Esophagus muscularis mucosa (tissue), 4 donors: ENCODE measurements around the gene LDB1. TPM values are rescaled to one million over a fixed set of nuclear protein-coding genes. Genes with fewer than 3 reads are reported as not detected.

Source experiments
- DNase-seq: peaks from one replicate; pipeline ENCODE4 v3.0.0-alpha.2; 2017; ENCODE audit errors: extremely low spot score
- H3K27ac ChIP-seq, 4 donors: fragments of 200-600 bp; sonication (generic); replicated peaks in 1 of 4; 1 replicate in 3 of 4; 2 replicates in 1 of 4; pipeline ENCODE4 v1.5.1; 2016 to 2019; ENCODE audit warnings: mild to moderate bottlenecking in 1 of 4
- H3K27me3 ChIP-seq, 4 donors: fragments of 200-600 bp; sonication (generic); one replicate each; pipeline versions ENCODE4 v1.5.1 to v1.6.0; 2016 to 2019
- H3K36me3 ChIP-seq, 4 donors: fragments of 200-600 bp; sonication (generic); one replicate each; pipeline ENCODE4 v1.5.1; 2016 to 2019
- H3K4me1 ChIP-seq, 4 donors: fragments of 200-600 bp; sonication (generic); one replicate each; pipeline ENCODE4 v1.5.1; 2016 to 2019
- H3K4me3 ChIP-seq, 4 donors: fragments of 200-600 bp; sonication (generic); 1 replicate in 2 of 4; 2 replicates in 2 of 4; pipeline ENCODE4 v1.5.1; 2016 to 2019; ENCODE audit warnings: mild to moderate bottlenecking in 4 of 4, moderate library complexity in 1 of 4
- H3K9me3 ChIP-seq, 4 donors: fragments of 200-600 bp; sonication (generic); 1 replicate in 3 of 4; 2 replicates in 1 of 4; pipeline ENCODE4 v1.5.1; 2016 to 2019
- CTCF ChIP-seq, 3 experiments: fragments of 200-600 bp in 2 of 3; fragments of 450-650 bp in 1 of 3; sonication (generic) in 2 of 3; IDR thresholded peaks; one replicate each; pipeline ENCODE4 v1.5.1; 2017 to 2019; ENCODE audit warnings: antibody characterized with exemption in 3 of 3, mild to moderate bottlenecking in 2 of 3, moderate library complexity in 1 of 3
- EP300 ChIP-seq: sonication (generic); formaldehyde crosslinking; IDR thresholded peaks from one replicate; pipeline ENCODE4 v1.6.1; 2017; ENCODE audit warnings: antibody characterized with exemption
- POLR2A ChIP-seq: fragments of 450-650 bp; IDR thresholded peaks from one replicate; pipeline ENCODE4 v1.6.1; 2017; ENCODE audit warnings: antibody characterized with exemption, moderate library complexity, mild to moderate bottlenecking, low read depth
- POLR2AphosphoS5 ChIP-seq, 2 donors: sonication (generic); formaldehyde crosslinking; IDR thresholded peaks; one replicate each; pipeline ENCODE4 v1.6.1; 2017; ENCODE audit warnings: antibody characterized with exemption in 2 of 2
- WGBS: methylation state at CpG from one replicate; pipeline ENCODE4 v1.1.5; 2018; 5-methylcytosine and 5-hydroxymethylcytosine counted together
- intact Hi-C: fragments of 100-400 bp; cut with DNase I; formaldehyde crosslinking; loops from one replicate; pipeline ENCODE4 v1.15.1; 2023
- total RNA-seq, 4 donors: library from RNA; depleted of rRNA; stranded (reverse); fragments of >200 nt; gene quantifications; one replicate each; pipeline versions ENCODE4 v1.1.0 to v1.2.1, GENCODE V29; 2016

Gene LDB1
- total RNA-seq, 4 donors from 2014 or later: 59.4 to 79.7 (median 65.6) TPM

DNA sequence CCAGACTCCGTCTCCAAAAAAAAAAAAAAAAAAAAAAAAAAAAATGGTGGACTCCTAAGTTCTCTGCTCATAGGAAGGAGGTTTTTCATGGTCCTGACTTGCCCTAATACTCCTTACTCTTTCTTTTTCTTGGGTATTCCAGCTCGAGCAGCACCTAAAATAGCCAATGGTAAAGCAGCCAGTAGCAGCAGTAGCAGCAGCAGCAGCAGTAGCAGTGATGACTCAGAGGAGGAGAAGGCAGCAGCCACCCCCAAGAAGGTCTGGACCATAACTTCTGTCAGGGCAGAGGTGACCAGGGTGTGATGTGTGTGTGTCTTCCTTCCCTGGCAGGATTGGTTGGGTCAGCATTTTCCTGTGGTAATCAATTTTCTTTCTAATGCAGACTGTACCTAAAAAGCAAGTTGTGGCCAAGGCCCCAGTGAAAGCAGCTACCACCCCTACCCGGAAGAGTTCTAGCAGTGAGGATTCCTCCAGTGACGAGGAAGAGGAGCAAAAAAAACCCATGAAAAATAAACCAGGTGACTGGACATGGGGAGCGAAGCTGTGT is 39.0 kb upstream of the LDB1 start:
- H3K27ac ChIP-seq: no peak overlapping the region
- H3K4me3 ChIP-seq: no peak overlapping the region
- peaks cover under 1 to 12% (median 5%) of the 10 kb centered on the region in 4 donors for H3K4me1 ChIP-seq
- TF ChIP-seq EP300: no peak
- TF ChIP-seq POLR2A: no peak
- no peak for TF ChIP-seq CTCF (IDR thresholded peaks at IDR 0.05)
- no peak for TF ChIP-seq POLR2AphosphoS5 (IDR thresholded peaks at IDR 0.05)
- DNase-seq: no peak
- WGBS: 93% methylated on average over 5 of the region's 5 CpGs
- no peaks in the 10 kb centered on the region for H3K9me3 ChIP-seq
- peaks cover 67 to 98% (median 92%) of the 10 kb centered on the region in 4 donors for H3K36me3 ChIP-seq
- intact Hi-C loops: loop anchor here (10.0 kb wide), 1 partner anchor 346 kb away; the partner anchor contains the start of genes ACTR1A and SUFU
- H3K27me3 ChIP-seq: no peaks in the 10 kb centered on the region

GRCh38 chr10:102157224-102157623 is 37.1 kb upstream of the LDB1 start:
- no peak for DNase-seq
- WGBS: 86% methylated on average over 3 of the region's 3 CpGs
- peaks cover 16 to 25% (median 21%) of the 10 kb centered on the region in 4 donors for H3K4me1 ChIP-seq
- H3K27ac ChIP-seq: no peak overlapping the region
- H3K36me3 ChIP-seq: peaks cover 50 to 79% (median 73%) of the 10 kb centered on the region in 4 donors
- no peaks in the 10 kb centered on the region for H3K9me3 ChIP-seq
- H3K27me3 ChIP-seq: no peaks in the 10 kb centered on the region
- H3K4me3 ChIP-seq: no peak overlapping the region
- intact Hi-C loops: loop anchor here (10.0 kb wide), 1 partner anchor 348 kb away; the partner anchor contains the start of genes ACTR1A and SUFU
- TF ChIP-seq POLR2AphosphoS5 (IDR thresholded peaks at IDR 0.05) (no peak), EP300 (no peak), CTCF (IDR thresholded peaks at IDR 0.05) (no peak), POLR2A (no peak)

- WGBS: 91% methylated on average over 11 of the region's 11 CpGs
- DNase-seq: no peak
- no peaks in the 10 kb centered on the region for H3K27me3 ChIP-seq
- intact Hi-C loops: loop anchor here (5.0 to 10.0 kb wide), 2 partner anchors 337 to 350 kb away; partner anchors contain the start of genes ACTR1A, OGA and SUFU
- no peak overlapping the region for H3K27ac ChIP-seq
- peaks cover 24 to 67% (median 59%) of the 10 kb centered on the region in 4 donors for H3K36me3 ChIP-seq
- H3K4me3 ChIP-seq: no peak overlapping the region
- TF ChIP-seq CTCF (IDR thresholded peaks at IDR 0.05) (no peak), POLR2A (no peak), EP300 (no peak), POLR2AphosphoS5 (IDR thresholded peaks at IDR 0.05) (no peak)
- H3K4me1 ChIP-seq: peaks cover 24 to 34% (median 28%) of the 10 kb centered on the region in 4 donors
- no peaks in the 10 kb centered on the region for H3K9me3 ChIP-seq
These were observed 34.4 kb upstream of the LDB1 start for GRCh38 chr10:102154466-102155116.

GRCh38 chr10:102153093-102153620 is 33.0 kb upstream of the LDB1 start:
- peak overlapping the region; percentile 73 to 89 (median 86) for H3K4me3 ChIP-seq
- intact Hi-C loops: loop anchor here (5.0 to 10.0 kb wide), 2 partner anchors 336 to 352 kb away; partner anchors contain the start of genes ACTR1A, OGA and SUFU
- WGBS: 43% methylated on average over 5 of the region's 5 CpGs
- no peak for DNase-seq
- H3K27ac ChIP-seq: peak overlapping the region; percentile 83 to 98 (median 90)
- no peaks in the 10 kb centered on the region for H3K9me3 ChIP-seq
- TF ChIP-seq POLR2AphosphoS5 (IDR thresholded peaks at IDR 0.05): no peak
- no peak for TF ChIP-seq CTCF (IDR thresholded peaks at IDR 0.05)
- no peak for TF ChIP-seq EP300
- no peak for TF ChIP-seq POLR2A
- no peaks in the 10 kb centered on the region for H3K27me3 ChIP-seq
- H3K4me1 ChIP-seq: peaks cover 24 to 34% (median 28%) of the 10 kb centered on the region in 4 donors
- H3K36me3 ChIP-seq: peaks cover 28 to 67% (median 59%) of the 10 kb centered on the region in 4 donors
